Measurements from ENCODE around the gene CDH13. TPM values are rescaled to one million over a fixed set of nuclear protein-coding genes. Genes with fewer than 3 reads are reported as not detected.

Gene CDH13
- total RNA-seq, 2 experiments from 2014 or later, result not detected

DNA sequence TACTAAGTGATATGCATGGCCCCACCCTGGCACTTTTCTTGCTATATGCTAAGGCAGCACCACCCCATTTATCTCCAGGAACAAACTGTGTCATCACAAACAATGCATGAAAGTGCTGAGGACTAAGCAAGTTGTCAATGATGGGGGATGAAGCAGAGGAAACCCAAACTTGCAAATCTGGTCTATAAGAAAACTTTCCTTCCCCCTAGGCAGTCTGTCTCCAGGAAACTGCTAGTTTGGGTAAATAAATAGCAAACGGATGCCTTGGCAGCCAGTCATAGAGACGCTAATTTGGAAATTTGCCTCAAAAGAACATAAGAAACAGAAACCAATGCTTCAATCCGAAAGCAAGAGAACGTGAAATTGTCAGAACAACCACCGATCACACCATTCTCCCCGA is 1175.4 kb downstream of the CDH13 start:
- H3K4me3 Mint-ChIP-seq, result no peak overlapping the region
- DNase-seq, result no peak
- H3K4me1 Mint-ChIP-seq, result peaks cover 2% of the 10 kb centered on the region
- no peaks in the 10 kb centered on the region for H3K36me3 Mint-ChIP-seq
- no peak overlapping the region for H3K27ac Mint-ChIP-seq
- H3K9me3 Mint-ChIP-seq, result peaks cover 2% of the 10 kb centered on the region
- H3K27me3 Mint-ChIP-seq, result peaks cover 28% of the 10 kb centered on the region

DNA sequence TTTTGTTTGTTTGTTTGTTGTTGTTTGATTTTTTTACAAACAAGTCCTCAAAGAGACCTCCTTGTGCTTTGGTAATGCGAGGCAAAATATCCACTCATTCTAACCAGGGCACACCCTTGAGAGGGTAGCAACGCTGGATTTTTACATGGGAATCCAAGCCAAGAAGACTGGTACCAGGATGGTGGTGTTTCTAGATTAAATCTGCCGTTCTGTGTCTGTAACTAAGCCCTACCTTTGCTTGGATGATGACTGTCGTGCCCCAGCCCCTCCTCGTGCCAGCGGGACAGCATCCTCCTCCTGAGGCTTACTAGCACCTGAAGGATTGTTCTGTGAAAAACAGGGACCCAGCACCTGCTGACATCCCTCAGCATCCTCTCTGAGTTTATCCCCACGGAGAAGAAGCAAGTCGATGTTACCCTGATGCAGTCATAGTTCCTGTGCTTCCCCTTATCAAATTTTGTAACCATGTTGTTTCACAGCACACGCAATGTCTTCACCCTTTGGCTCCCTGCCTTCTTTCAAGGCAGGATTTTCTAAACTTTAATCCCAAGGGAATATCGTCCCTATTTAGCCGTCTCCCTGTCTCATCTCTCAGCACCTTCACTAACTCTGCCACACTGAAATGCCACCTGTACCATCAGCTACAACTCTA is 1175.9 kb downstream of the CDH13 start:
- H3K27me3 Mint-ChIP-seq, result peaks cover 26% of the 10 kb centered on the region
- peaks cover 2% of the 10 kb centered on the region for H3K4me1 Mint-ChIP-seq
- DNase-seq, result no peak
- peaks cover 2% of the 10 kb centered on the region for H3K9me3 Mint-ChIP-seq
- H3K27ac Mint-ChIP-seq, result no peak overlapping the region
- no peaks in the 10 kb centered on the region for H3K36me3 Mint-ChIP-seq
- no peak overlapping the region for H3K4me3 Mint-ChIP-seq

DNA sequence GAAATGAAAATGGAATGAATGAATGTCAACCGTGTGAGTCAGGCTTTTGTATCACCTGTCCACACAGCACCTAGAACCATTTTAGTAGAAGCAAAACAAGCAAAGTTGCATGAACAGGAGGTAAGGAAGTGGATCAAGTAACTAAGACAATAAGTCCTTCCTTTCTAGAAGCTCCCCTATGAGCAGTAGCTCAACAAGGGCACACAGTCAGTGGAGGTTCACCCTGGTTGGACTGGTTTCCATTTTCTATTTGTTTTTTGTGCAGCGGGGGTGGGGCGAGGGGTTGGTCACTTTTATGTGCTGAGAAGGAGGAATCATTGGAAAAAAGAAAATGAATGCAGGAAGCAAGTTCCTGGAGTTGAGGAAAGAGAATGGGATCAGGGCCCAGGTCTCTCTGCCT is 1177.0 kb downstream of the CDH13 start:
- Mint-ChIP-seq H3K27me3 (peaks cover 20% of the 10 kb centered on the region), H3K4me1 (peaks cover 6% of the 10 kb centered on the region), H3K27ac (no peak overlapping the region), H3K9me3 (peaks cover 2% of the 10 kb centered on the region), H3K4me3 (no peak overlapping the region), H3K36me3 (peaks cover 6% of the 10 kb centered on the region)
- no peak for DNase-seq

DNA sequence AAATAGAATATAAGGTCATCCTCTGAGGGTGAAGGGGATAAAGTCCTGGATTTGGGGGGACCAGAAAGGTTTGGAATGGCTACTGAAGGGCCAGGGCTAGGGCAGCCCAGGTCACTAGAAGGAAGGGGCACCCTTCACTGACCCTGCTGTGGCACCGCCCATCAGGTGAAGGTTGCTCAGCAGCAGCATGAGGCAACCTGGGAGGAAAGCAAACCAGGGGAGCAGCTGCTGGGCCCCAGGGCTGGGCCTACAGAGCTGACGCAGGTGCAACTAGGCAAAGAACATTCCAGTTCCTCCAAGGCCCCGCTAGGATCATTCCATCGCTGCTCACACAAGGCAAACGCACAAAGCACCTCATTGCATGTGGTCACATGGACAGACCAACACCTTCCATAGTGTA is 1177.6 kb downstream of the CDH13 start:
- H3K27ac Mint-ChIP-seq, result no peak overlapping the region
- peaks cover 11% of the 10 kb centered on the region for H3K4me1 Mint-ChIP-seq
- peaks cover 10% of the 10 kb centered on the region for H3K36me3 Mint-ChIP-seq

DNA sequence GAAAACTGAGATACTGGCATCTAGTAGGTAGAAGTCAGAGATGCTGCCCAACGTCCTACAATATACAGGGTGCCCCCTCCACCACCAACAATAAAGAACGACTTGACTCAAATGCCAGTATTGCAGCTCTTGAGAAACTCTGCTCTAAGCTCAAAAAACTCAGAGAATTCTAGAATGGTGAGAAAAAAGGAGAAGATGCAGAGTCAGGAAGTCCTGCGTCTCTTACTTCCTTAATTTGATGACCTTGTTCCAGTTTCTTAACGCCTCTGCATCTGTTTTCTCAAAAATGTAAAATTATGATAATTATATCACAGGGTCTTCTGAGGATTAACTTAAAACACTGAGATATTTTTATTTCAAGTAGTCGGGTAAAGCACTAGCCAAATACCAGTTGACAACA is 1179.3 kb downstream of the CDH13 start:
- Mint-ChIP-seq H3K9me3 (peaks cover 2% of the 10 kb centered on the region), H3K27ac (no peak overlapping the region), H3K36me3 (peaks cover 16% of the 10 kb centered on the region), H3K27me3 (peaks cover 5% of the 10 kb centered on the region), H3K4me3 (no peak overlapping the region), H3K4me1 (peaks cover 20% of the 10 kb centered on the region)
- no peak for DNase-seq

More for the DNA sequence above, 1177.6 kb downstream of the CDH13 start:
- no peak for DNase-seq
- H3K27me3 Mint-ChIP-seq, result peaks cover 14% of the 10 kb centered on the region
- no peak overlapping the region for H3K4me3 Mint-ChIP-seq
- H3K9me3 Mint-ChIP-seq, result peaks cover 2% of the 10 kb centered on the region

DNA sequence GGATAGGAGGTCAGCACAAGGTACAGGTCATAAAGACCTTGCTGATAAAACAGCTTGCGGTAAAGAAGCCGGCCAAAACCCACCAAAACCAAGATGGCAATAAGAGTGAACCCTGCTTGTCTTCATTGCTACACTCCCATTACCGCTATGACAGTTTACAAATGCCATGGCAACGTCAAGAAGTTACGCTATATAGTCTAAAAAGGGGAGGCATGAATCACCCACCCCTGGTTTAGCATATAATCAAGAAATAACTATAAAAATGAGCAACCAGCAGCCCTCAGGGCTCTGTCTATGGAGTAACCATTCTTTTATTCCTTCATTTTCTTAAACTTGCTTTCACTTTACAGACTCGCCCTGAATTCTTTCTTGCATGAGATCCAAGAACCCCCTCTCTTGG is 1180.0 kb downstream of the CDH13 start:
- Mint-ChIP-seq H3K36me3 (peaks cover 21% of the 10 kb centered on the region), H3K4me1 (peaks cover 25% of the 10 kb centered on the region), H3K27ac (peak overlapping the region; percentile 84), H3K4me3 (no peak overlapping the region), H3K9me3 (peaks cover 2% of the 10 kb centered on the region), H3K27me3 (no peaks in the 10 kb centered on the region)
- DNase-seq, result no peak

DNA sequence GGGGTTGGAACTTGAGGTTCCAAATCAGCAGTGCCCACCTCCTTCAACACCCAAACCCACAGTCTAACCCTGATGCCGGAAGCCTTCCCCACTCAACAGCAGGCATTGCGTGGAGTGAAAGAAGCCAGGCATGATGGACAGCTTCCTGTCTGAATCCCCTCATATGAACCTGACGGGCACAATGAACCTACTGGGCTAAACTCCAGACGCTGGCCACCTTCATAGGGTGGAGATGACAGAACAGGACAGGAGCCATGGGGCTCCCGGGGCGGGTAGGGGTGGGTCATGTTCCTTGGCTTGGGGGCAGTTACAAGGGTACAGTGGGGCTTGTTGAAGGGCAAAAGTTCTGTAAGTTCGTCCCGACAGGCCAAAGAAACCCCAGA is 1180.5 kb downstream of the CDH13 start:
- DNase-seq, result no peak
- peaks cover 2% of the 10 kb centered on the region for H3K9me3 Mint-ChIP-seq
- H3K4me3 Mint-ChIP-seq, result no peak overlapping the region
- H3K27me3 Mint-ChIP-seq, result no peaks in the 10 kb centered on the region
- peaks cover 25% of the 10 kb centered on the region for H3K4me1 Mint-ChIP-seq
- H3K27ac Mint-ChIP-seq, result peak overlapping the region; percentile 84
- peaks cover 23% of the 10 kb centered on the region for H3K36me3 Mint-ChIP-seq

DNA sequence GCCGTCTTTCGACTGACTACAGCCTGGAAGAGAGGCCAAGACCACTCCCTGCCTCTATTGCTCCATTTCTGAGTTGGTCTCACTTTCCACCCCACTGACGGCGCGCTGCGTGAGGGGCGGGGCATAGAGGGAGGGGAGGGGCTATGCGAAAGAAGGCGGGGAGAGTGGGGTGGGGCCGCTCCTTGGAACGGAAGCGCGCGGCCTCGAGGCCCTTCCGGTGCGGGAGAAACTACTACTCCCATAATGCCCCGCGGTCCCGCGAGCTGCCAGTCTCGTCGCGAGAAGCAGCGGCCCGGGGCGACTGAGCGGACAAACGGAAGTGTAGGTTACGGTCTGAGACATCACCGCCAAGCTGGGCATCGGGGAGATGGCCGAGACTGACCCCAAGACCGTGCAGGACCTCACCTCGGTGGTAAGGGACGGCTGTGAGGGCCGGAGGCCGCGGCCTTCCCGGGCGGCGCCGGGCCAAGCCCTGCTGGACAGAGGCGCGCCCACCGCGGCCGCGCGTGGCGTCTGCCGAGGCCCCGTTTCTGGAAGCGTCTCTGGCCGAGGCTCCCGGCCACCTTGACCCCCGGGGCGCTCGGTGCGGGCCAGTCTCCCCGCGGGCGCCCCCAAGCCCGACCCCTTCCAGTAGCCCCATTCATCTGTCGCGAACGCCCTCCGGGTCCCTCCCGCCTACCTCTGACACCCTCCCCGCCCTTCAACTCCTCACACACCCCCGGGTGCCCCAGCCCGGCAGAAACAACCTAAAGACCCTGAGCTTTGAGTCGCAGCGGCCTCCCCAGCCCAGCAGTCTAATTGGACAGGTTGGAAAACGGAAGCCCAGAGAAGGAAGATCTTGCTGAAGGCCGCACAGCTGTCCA is 1181.2 kb downstream of the CDH13 start, which contains the start of gene HSBP1:
HSBP1 (plus strand) TSS at position 269 of the 863 bp plus-strand sequence; CDS start at position 368, 99 bp downstream.
- peak; percentile 94 for DNase-seq
- Mint-ChIP-seq H3K27me3 (no peaks in the 10 kb centered on the region), H3K4me3 (peak within 1 kb of the TSS; percentile 99), H3K36me3 (peaks cover 26% of the 10 kb centered on the region), H3K4me1 (peaks cover 25% of the 10 kb centered on the region), H3K9me3 (peaks cover 2% of the 10 kb centered on the region), H3K27ac (peak within 1 kb of the TSS; percentile 93)

DNA sequence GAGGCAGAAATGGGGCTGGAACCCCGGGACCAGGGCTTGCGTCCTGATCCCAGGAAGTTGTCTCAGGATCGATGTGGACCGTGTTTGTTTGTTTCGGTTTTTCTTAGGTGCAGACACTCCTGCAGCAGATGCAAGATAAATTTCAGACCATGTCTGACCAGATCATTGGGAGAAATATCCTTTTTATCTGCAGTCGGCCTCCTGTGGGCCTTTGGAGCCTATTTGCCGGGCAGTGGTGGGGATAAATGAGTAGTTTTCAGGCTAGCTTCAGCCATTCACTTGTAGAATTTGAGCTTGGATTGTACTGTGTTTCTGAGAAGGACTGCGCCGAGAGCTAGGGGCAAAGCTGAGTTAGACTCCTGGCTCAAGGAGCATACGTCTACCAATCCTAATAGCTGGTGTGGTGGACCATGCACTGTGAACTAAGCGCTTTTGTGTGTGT is 1181.8 kb downstream of the CDH13 start:
- Mint-ChIP-seq H3K36me3 (peaks cover 29% of the 10 kb centered on the region), H3K27ac (peak overlapping the region; percentile 93), H3K9me3 (peaks cover 2% of the 10 kb centered on the region), H3K27me3 (no peaks in the 10 kb centered on the region), H3K4me3 (peak overlapping the region; percentile 99), H3K4me1 (peaks cover 25% of the 10 kb centered on the region)
- DNase-seq, result no peak

DNA sequence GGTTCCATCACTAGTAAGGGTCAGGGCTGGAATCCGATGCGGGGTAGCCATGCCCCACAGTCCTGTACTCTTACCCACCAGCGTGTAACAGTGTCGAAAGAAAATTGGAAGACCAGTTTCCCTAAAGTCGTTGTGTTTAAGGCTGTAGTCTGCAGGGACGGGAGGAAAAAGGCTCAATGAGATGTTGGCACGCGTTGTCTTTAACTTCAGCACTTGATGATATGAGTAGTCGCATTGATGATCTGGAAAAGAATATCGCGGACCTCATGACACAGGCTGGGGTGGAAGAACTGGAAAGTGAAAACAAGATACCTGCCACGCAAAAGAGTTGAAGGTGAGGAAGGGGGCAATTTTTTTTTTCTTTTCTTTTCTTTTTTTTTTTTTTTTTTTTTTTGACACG is 1182.3 kb downstream of the CDH13 start:
- Mint-ChIP-seq H3K36me3 (peaks cover 29% of the 10 kb centered on the region), H3K4me1 (peaks cover 25% of the 10 kb centered on the region), H3K4me3 (peak overlapping the region; percentile 99), H3K9me3 (peaks cover 2% of the 10 kb centered on the region), H3K27me3 (no peaks in the 10 kb centered on the region), H3K27ac (peak overlapping the region; percentile 3)
- DNase-seq, result no peak

DNA sequence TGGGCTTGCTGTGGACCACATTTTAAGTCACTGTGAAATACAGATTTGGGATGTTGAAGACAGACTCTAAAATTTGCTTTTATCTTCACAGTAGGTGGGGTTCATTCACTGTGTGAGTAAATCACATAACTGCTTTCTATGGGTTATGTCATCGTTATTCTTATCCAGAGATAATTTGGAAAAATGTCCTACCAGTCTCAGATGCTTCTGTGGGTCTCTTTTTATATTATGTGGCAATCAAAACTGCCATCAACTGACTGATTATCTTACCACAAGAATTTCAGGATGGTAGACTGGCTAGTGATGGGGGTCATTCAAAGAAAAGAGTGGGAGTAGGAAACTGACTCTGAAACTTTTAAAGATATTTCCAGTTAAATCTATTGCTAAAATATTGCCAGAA is 1184.1 kb downstream of the CDH13 start:
- H3K9me3 Mint-ChIP-seq, result peaks cover 2% of the 10 kb centered on the region
- peaks cover 25% of the 10 kb centered on the region for H3K4me1 Mint-ChIP-seq
- peaks cover 29% of the 10 kb centered on the region for H3K36me3 Mint-ChIP-seq
- peak overlapping the region; percentile 22 for H3K4me3 Mint-ChIP-seq
- DNase-seq, result no peak
- peak overlapping the region; percentile 74 for H3K27ac Mint-ChIP-seq
- no peaks in the 10 kb centered on the region for H3K27me3 Mint-ChIP-seq

DNA sequence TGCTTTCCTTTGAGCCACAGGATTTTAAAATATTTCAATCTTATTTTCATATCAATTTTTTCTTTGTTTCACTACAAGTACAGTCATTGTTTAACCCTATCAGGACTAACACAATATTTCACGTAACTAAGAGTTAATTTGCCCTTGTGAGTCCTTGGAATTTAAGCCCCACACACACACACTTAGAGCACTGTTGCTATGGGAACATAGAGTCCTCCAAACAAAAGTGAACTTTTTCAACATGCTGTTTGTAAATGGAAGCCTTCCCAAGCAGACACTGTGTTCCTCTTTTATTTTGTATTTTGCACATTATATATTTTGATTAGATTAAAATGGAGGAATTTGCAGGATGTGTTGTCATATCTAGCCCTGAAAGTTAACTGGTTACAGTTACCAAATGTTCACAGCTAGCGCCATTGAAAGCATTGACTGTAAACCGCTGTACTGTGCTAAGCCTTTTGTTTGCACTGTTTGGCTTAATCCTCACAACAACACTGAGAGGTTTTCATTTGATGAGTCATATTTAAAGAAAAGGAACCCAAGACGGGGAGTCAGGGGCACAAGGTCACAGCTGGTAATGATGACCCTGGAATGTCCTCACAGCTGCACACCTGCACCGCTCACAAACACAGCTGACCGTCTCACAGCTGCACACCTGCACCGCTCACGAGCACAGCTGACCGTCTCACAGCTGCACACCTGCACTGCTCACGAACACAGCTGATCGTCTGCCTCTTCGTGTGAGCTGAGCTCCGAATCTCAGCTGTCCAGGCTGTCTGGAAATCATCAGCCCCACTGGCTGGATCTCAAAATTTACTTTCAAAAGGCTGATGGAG is 1187.3 kb downstream of the CDH13 start:
- H3K9me3 Mint-ChIP-seq, result no peaks in the 10 kb centered on the region
- peaks cover 16% of the 10 kb centered on the region for H3K4me1 Mint-ChIP-seq
- no peak for DNase-seq
- no peak overlapping the region for H3K27ac Mint-ChIP-seq
- H3K4me3 Mint-ChIP-seq, result no peak overlapping the region
- no peaks in the 10 kb centered on the region for H3K27me3 Mint-ChIP-seq
- H3K36me3 Mint-ChIP-seq, result peaks cover 21% of the 10 kb centered on the region

DNA sequence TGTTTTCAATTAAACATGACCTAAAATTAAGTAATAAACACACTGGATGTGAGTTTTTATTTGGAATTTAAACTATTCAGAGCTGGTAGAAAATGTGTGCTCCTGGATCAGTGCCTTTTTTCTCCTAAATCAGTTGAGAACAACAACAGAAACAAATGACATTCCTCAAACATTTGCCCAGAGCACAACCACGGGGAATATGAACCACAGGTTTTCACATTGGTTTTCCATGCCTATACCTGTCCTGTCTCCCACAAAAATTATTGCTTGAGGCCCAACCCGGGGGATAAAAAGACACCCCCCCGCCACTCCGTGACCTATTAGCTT is 1187.9 kb downstream of the CDH13 start:
- Mint-ChIP-seq H3K4me1 (peaks cover 12% of the 10 kb centered on the region), H3K27ac (no peak overlapping the region), H3K36me3 (peaks cover 19% of the 10 kb centered on the region), H3K9me3 (no peaks in the 10 kb centered on the region), H3K4me3 (no peak overlapping the region), H3K27me3 (no peaks in the 10 kb centered on the region)
- DNase-seq, result no peak

DNA sequence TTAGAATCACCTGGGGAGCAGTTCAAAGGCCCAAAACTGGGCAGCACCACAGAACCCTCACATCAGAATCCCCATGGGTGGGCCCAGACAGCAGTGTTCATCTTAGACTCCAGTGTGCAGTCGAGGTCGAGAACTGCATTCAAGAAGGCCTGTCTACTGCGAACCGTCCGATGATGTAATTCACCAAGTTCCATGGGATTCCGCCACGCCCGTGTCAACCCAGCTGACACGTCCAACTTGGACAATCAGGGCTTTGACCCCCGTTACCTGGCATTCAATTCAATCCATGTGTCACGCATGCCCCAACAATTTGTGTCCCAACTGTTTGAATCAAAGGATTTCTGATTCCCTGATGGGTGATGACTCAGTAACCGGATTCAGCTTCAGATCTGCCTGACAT is 1190.3 kb downstream of the CDH13 start:
- DNase-seq, result no peak
- Mint-ChIP-seq H3K4me3 (no peak overlapping the region), H3K4me1 (no peaks in the 10 kb centered on the region), H3K36me3 (peaks cover 6% of the 10 kb centered on the region), H3K9me3 (no peaks in the 10 kb centered on the region), H3K27me3 (no peaks in the 10 kb centered on the region), H3K27ac (no peak overlapping the region)

DNA sequence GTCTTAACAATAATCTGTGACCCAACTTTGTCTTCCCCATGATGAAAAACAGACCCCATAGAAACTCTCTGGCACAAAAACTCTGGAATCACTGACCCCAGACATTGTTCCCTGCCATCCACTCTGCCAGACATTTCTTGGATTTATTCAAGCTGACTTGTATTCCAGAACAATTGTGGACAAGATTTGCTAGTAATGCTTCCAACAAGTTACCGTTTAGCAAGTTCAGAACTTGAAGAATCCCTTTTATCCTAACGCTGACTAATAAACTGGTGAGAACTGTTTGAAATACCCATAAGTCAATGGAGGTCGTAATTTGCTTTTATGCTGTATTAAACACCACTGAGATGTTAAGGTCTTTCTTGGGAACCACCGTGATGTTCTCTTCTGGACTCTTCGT is 1191.5 kb downstream of the CDH13 start:
- Mint-ChIP-seq H3K27ac (no peak overlapping the region), H3K4me1 (peaks cover 3% of the 10 kb centered on the region), H3K27me3 (peaks cover 6% of the 10 kb centered on the region), H3K36me3 (no peaks in the 10 kb centered on the region), H3K4me3 (no peak overlapping the region), H3K9me3 (no peaks in the 10 kb centered on the region)
- DNase-seq, result no peak

Data from activated naive CD8-positive, alpha-beta T cell treated with anti-CD3 and anti-CD28 coated beads for 36 hours (primary cell).